Measurements from ENCODE around the gene C1QB. TPM values are rescaled to one million over a fixed set of nuclear protein-coding genes. Genes with fewer than 3 reads are reported as not detected.

The C1QB gene
- total RNA-seq, 1 donor = 0.72 TPM

Small RNA genes lying within 50 kb of the gene (small RNA-seq; reads per million reads assigned to genes)
- gene MIR6127 = not detected

Other genes with a start within 250 kb of the C1QB start
- gene ZBTB40, start 201.4 kb upstream of the C1QB start, total RNA-seq = 13.8 and 16.3 TPM in 2 replicates
- gene EPHA8, start 89.7 kb upstream of the C1QB start, total RNA-seq = not detected in 2 replicates
- 1.1 TPM in 1 of 2 replicates, not detected in the other for gene C1QA, start 16.6 kb upstream of the C1QB start, total RNA-seq
- 2.2 TPM in 1 of 2 replicates, not detected in the other for gene C1QC, start 9.6 kb upstream of the C1QB start, total RNA-seq
- 8.7 and 14.7 TPM in 2 replicates for gene EPHB2, start 57.6 kb downstream of the C1QB start, total RNA-seq

Data from osteoblast (primary cell).